Stimulated activated CD8-positive, alpha-beta memory T cell treated with anti-CD3 and anti-CD28 coated beads, Interleukin-2, amount 100 ng/mL, for 48 hours (primary cell): ENCODE results near the gene GADD45G.

Experiments used
- DNase-seq, 2 donors: peaks; one replicate each; pipeline ENCODE4 v3.0.0-alpha.2; 2020; ENCODE audit warnings: low read depth in 2 of 2

The GADD45G gene

DNA sequence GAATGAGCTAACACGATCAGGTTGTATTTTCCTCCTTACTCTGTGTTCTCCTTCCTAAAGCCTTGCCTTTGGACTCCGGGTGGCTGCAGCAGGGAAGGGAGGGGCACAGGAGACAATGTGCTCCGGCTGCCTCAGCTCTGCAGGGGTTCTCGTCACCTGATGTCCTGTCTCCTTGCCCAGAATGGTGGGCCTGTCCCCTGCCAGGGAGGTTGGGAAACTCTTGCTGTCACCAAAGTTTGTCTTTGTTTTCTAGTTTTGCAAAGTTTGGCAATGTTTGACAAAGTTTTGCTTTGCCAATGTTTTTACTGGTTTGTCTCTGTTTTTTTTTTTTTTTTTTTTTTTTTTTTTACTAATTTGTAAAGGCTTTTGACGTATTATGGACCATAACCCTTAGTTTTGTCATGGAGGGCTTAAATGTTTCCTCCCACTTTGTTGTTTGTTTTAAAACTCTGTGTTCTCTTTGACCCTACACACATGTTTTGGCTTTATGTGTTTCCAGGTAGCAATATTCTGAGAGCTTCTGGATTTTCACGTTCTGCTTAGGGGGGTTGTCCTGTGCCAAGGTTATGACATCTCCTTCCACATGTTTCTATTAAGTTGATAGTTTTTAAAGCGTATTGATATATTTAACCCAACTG lies 49.3 kb downstream of the GADD45G start:
- DNase-seq: no peak

DNA sequence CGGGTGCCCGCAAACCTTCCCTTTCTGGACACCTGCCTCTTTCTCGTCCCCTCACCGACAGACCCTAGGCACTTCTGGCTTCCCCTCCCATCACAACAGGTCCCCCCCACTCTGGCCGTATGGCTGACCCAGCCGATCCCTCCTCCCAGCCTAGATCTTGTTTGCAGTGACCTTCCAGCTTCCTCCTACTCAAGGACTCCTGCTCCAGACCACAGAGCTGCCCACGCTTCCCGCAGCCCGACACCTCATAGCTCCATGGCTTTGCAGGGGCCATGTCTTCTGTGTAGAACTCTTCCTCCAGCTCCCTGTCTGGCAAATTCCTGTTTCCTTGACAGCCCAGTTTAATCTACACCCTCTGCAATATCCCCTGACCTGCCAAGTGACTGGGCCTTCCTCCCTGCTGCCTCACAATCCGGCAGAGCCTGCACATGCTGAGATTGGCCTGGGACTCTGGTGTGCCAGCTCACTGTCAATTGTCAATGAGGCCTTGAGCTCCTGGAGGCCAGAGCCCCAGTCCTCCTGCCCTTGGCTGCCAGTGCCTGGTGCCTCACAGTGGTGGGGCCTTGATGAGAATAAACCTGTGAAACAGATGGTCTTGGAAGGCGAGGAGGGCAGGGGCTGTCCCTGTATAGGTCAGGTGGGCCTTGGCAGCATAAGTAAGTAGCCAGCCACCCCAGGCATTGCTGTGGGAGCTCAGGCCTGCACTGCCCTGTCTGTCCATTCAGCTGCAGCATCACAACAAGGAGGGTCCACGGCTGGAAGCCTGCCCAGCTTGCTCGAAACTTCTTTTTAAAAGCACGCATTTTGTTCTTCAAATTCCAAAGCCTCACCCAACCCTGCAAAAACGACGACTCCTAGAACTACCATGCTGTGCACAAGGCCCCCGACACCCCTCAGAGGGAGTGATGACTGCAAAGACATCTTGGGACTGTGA lies 50.5 kb downstream of the GADD45G start:
- DNase-seq: no peak
